Smooth muscle cell (in vitro differentiated cells): ENCODE results near the gene SLC34A1. TPM values are rescaled to one million over a fixed set of nuclear protein-coding genes. Genes with fewer than 3 reads are reported as not detected.

ENCODE experiments used
- DNase-seq: peaks from one replicate; lab custom pipeline; 2025; ENCODE audit not compliant: unreplicated experiment; lab: John Stamatoyannopoulos, UW
- H2AFZ ChIP-seq: fragments of 200-600 bp; sonication (generic); 2 replicates; pipeline ENCODE4 v1.6.0; 2016; ENCODE audit warnings: antibody characterized with exemption, low read depth, mild to moderate bottlenecking
- H3F3A ChIP-seq: fragments of 200-600 bp; sonication (generic); 2 replicates; pipeline ENCODE4 v1.6.0; 2017; ENCODE audit warnings: antibody characterized with exemption, low read depth
- H3K27ac ChIP-seq: fragments of 200-600 bp; sonication (generic); 2 replicates; pipeline ENCODE4 v1.5.1; 2016; ENCODE audit warnings: low read depth, mild to moderate bottlenecking
- H3K27me3 ChIP-seq: fragments of 200-600 bp; sonication (generic); 2 replicates; pipeline ENCODE4 v1.6.1; 2016; ENCODE audit warnings: low read depth, mild to moderate bottlenecking
- H3K36me3 ChIP-seq: fragments of 200-600 bp; sonication (generic); 2 replicates; pipeline ENCODE4 v1.5.1; 2016; ENCODE audit warnings: low read depth
- H3K4me1 ChIP-seq: fragments of 200-600 bp; sonication (generic); 2 replicates; pipeline ENCODE4 v1.5.1; 2016; ENCODE audit warnings: low read depth
- H3K4me2 ChIP-seq: fragments of 200-600 bp; sonication (generic); 2 replicates; pipeline ENCODE4 v1.6.0; 2016; ENCODE audit warnings: mild to moderate bottlenecking
- H3K4me3 ChIP-seq: fragments of 200-600 bp; sonication (generic); 2 replicates; pipeline ENCODE4 v1.5.1; 2016; ENCODE audit warnings: mild to moderate bottlenecking
- H3K79me2 ChIP-seq: fragments of 200-600 bp; sonication (generic); 2 replicates; pipeline ENCODE4 v1.6.0; 2016; ENCODE audit warnings: low read depth, mild to moderate bottlenecking
- H3K9ac ChIP-seq: fragments of 200-600 bp; sonication (generic); 2 replicates; pipeline ENCODE4 v1.6.0; 2016; ENCODE audit warnings: low read depth
- H3K9me3 ChIP-seq: fragments of 200-600 bp; sonication (generic); replicated peaks from 2 replicates; pipeline ENCODE4 v1.5.1; 2016; ENCODE audit warnings: low read depth
- H4K20me1 ChIP-seq: fragments of 200-600 bp; sonication (generic); 2 replicates; pipeline ENCODE4 v1.6.0; 2016; ENCODE audit warnings: low read depth
- CTCF ChIP-seq: fragments of 200-600 bp; sonication (generic); IDR thresholded peaks from 2 replicates; pipeline ENCODE4 v1.5.1; 2017; ENCODE audit warnings: borderline replicate concordance, mild to moderate bottlenecking, antibody characterized with exemption; ENCODE audit not compliant: insufficient read depth, poor library complexity, severe bottlenecking
- WGBS: methylation state at CpG from one replicate; pipeline ENCODE4 v1.1.7; 2016; ENCODE audit warnings: low lambda C conversion rate; 5-methylcytosine and 5-hydroxymethylcytosine counted together
- polyA plus RNA-seq: library from polyadenylated mRNA; unstranded; fragments of >200 nt; fragmentation: Nextera tagmentation; extraction: Ambion mirVana; gene quantifications from 2 replicates; pipeline ENCODE4 v1.2.1, GENCODE V29; 2016
- total RNA-seq: library from RNA; depleted of rRNA; stranded (reverse); fragments of >200 nt; gene quantifications from 2 replicates; pipeline ENCODE4 v1.2.3, GENCODE V29; 2014

SLC34A1 gene
- total and polyA plus RNA-seq, 2 experiments from 2014 or later = not detected

DNA sequence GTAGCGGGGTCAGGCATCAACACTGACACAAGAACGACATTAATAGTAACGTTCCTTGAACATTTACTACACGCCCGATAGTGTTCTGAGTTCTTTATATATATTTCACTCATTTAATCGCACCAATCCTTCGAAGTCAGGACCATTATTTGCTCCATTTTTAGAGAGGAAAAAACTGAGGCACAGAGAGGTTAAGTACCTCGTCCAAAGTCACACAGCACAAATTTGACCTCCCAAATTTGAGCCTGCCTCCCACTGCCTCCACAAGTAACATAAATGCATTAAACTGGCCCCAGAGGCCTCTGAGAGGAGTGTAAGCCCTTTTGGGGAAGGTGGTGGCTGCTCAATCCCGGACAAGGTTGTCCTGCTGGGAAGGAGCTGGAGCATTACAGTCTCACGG lies 20.7 kb upstream of the SLC34A1 start:
- no peak for TF ChIP-seq CTCF
- H3K4me2 ChIP-seq = peak overlapping the region; percentile 87
- H3K36me3 ChIP-seq = no peaks in the 10 kb centered on the region
- no peaks in the 10 kb centered on the region for H3K27me3 ChIP-seq
- peaks cover 25% of the 10 kb centered on the region for H3K4me1 ChIP-seq
- H3K9me3 ChIP-seq = no peaks in the 10 kb centered on the region
- DNase-seq = no peak
- H3K27ac ChIP-seq = no peak overlapping the region
- H3K79me2 ChIP-seq = no peaks in the 10 kb centered on the region
- peak overlapping the region; percentile 50 for H3K4me3 ChIP-seq
- 59% methylated on average over 10 of the region's 10 CpGs for WGBS
- no peaks in the 10 kb centered on the region for H3F3A ChIP-seq
- H4K20me1 ChIP-seq = no peaks in the 10 kb centered on the region
- H2AFZ ChIP-seq = no peak overlapping the region
- H3K9ac ChIP-seq = no peak overlapping the region

DNA sequence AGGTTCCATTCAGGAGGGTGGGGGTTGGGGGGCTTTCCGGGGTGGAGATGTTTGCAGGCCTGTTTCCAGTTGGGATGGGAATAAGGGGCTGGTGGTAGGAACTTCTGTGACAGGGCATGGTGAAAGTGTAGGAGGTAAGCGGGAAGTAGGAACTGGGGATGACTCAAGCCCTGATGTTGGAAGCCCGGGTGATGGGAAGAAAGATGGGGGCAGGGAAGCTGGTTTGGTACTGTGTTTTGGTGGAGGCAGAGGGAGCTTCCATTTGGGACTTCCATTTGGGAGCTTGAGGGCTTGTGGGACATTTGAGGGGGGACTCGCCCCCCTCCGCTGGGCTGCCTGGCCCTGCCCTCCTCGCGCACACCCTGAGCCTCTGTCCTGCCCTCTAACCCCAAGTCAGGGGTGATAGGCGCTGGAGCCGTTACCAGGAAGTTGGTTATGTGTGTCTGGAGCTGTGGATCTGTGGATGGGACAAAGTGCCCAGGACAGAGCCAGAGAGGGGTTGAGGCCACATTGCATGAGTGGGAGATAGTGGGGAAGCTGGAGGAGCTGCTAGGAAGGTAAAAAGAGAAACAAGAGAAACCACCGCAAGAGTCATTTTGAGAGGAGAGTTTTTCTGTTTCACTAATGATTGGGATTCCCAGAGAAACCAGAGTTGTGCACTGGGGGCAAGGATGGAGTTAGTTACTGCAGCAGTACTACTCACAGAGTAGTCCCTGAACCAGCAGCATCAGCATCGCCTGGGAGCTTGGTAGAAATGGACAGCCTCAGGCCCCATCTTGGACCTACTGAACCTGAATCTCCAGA lies 19.9 kb upstream of the SLC34A1 start:
- H3K27me3 ChIP-seq = no peaks in the 10 kb centered on the region
- H3K4me1 ChIP-seq = peaks cover 25% of the 10 kb centered on the region
- H3F3A ChIP-seq = no peaks in the 10 kb centered on the region
- H3K36me3 ChIP-seq = no peaks in the 10 kb centered on the region
- no peak overlapping the region for H3K27ac ChIP-seq
- H3K79me2 ChIP-seq = no peaks in the 10 kb centered on the region
- DNase-seq = no peak
- no peak overlapping the region for H3K4me3 ChIP-seq
- no peak overlapping the region for H3K4me2 ChIP-seq
- no peak for TF ChIP-seq CTCF
- no peak overlapping the region for H2AFZ ChIP-seq
- H4K20me1 ChIP-seq = no peaks in the 10 kb centered on the region
- no peak overlapping the region for H3K9ac ChIP-seq
- 80% methylated on average over 11 of the region's 11 CpGs for WGBS
- no peaks in the 10 kb centered on the region for H3K9me3 ChIP-seq

- 68% methylated on average over 14 of the region's 14 CpGs for WGBS
- DNase-seq = no peak
- peak overlapping the region; percentile 65 for H3K4me3 ChIP-seq
- peaks cover 7% of the 10 kb centered on the region for H3F3A ChIP-seq
- H3K9me3 ChIP-seq = no peaks in the 10 kb centered on the region
- H3K79me2 ChIP-seq = no peaks in the 10 kb centered on the region
- no peak for TF ChIP-seq CTCF
- no peak overlapping the region for H3K9ac ChIP-seq
- H3K27ac ChIP-seq = no peak overlapping the region
- no peaks in the 10 kb centered on the region for H4K20me1 ChIP-seq
- H3K4me1 ChIP-seq = peaks cover 25% of the 10 kb centered on the region
- H3K36me3 ChIP-seq = no peaks in the 10 kb centered on the region
- H3K4me2 ChIP-seq = peak overlapping the region; percentile 95
- no peaks in the 10 kb centered on the region for H3K27me3 ChIP-seq
- H2AFZ ChIP-seq = peak overlapping the region; percentile 99
Observed at GRCh38 chr5:177365845-177366527, 18.2 kb upstream of the SLC34A1 start.
